HepG2 (cell line): ENCODE measurements around the gene TPM2. TPM values are rescaled to one million over a fixed set of nuclear protein-coding genes. Genes with fewer than 3 reads are reported as not detected.

Experiments
- ARNT2 ChIP-seq: sonication (generic); formaldehyde crosslinking; IDR thresholded peaks from 2 replicates; pipeline ENCODE4 v1.8.0; 2022; ENCODE audit warnings: mild to moderate bottlenecking, low read depth, missing genetic modification reagents, moderate library complexity
- CENPX ChIP-seq: sonication (generic); formaldehyde crosslinking; IDR thresholded peaks from 2 replicates; pipeline ENCODE4 v1.9.0; 2021; ENCODE audit warnings: mild to moderate bottlenecking, missing genetic modification reagents, moderate library complexity
- ETV5 ChIP-seq: IDR thresholded peaks from 2 replicates; pipeline ENCODE4 v1.6.1; 2018; ENCODE audit warnings: missing biosample characterization, missing genetic modification reagents, inconsistent platforms, borderline replicate concordance
- GATA4 ChIP-seq: sonication (generic); IDR thresholded peaks from 2 replicates; pipeline ENCODE4 v1.6.1; 2016; ENCODE audit warnings: antibody characterized with exemption, low read depth, borderline replicate concordance
- PHF5A ChIP-seq: IDR thresholded peaks from one replicate; pipeline ENCODE4 v1.6.1; 2018; ENCODE audit warnings: low read depth, missing genetic modification reagents; ENCODE audit not compliant: unreplicated experiment
- POGZ ChIP-seq: sonication (generic); formaldehyde crosslinking; IDR thresholded peaks from 2 replicates; pipeline ENCODE4 v1.4.0; 2020; ENCODE audit warnings: mild to moderate bottlenecking, missing genetic modification reagents
- RXRA ChIP-seq: sonication (generic); formaldehyde crosslinking; IDR thresholded peaks from 2 replicates; pipeline ENCODE4 v1.5.1; 2020; ENCODE audit warnings: missing genetic modification reagents
- SALL2 ChIP-seq: sonication (generic); formaldehyde crosslinking; IDR thresholded peaks from 2 replicates; pipeline ENCODE4 v1.8.1; 2023; ENCODE audit warnings: mild to moderate bottlenecking, missing genetic modification reagents, inconsistent platforms
- SMARCE1 ChIP-seq: fragments of 450-650 bp; IDR thresholded peaks from 2 replicates; pipeline ENCODE4 v1.6.1; 2017; ENCODE audit warnings: borderline replicate concordance
- STAG1 ChIP-seq: sonication (generic); formaldehyde crosslinking; IDR thresholded peaks from 2 replicates; pipeline ENCODE4 v1.4.0; 2020; ENCODE audit warnings: missing genetic modification reagents
- SYNCRIP ChIP-seq: fragments of 200-400 bp; formaldehyde crosslinking; IDR thresholded peaks from 2 replicates; pipeline ENCODE4 v1.6.1; 2018; ENCODE audit warnings: mild to moderate bottlenecking, low read depth, low read length; ENCODE audit not compliant: insufficient read depth
- ZFP1 ChIP-seq: IDR thresholded peaks from 2 replicates; pipeline ENCODE4 v1.6.1; 2016
- ZNF10 ChIP-seq: sonication (generic); formaldehyde crosslinking; IDR thresholded peaks from 2 replicates; pipeline ENCODE4 v1.4.0; 2020; ENCODE audit warnings: mild to moderate bottlenecking, low read depth, missing genetic modification reagents, borderline replicate concordance
- ZNF17 ChIP-seq: sonication (generic); formaldehyde crosslinking; IDR thresholded peaks from 2 replicates; pipeline ENCODE4 v1.5.0; 2020; ENCODE audit warnings: mild to moderate bottlenecking, missing genetic modification reagents
- ZNF232 ChIP-seq: sonication (generic); formaldehyde crosslinking; IDR thresholded peaks from 2 replicates; pipeline ENCODE4 v1.4.0; 2020; ENCODE audit warnings: missing genetic modification reagents, borderline replicate concordance
- ZNF253 ChIP-seq: sonication (generic); formaldehyde crosslinking; IDR thresholded peaks from 2 replicates; pipeline ENCODE4 v1.8.0; 2022; ENCODE audit warnings: mild to moderate bottlenecking, missing genetic modification reagents, borderline replicate concordance
- ZNF329 ChIP-seq: sonication (generic); formaldehyde crosslinking; IDR thresholded peaks from 2 replicates; pipeline ENCODE4 v1.9.0; 2021; ENCODE audit warnings: low read depth, mild to moderate bottlenecking, missing genetic modification reagents
- ZNF354B ChIP-seq: sonication (generic); formaldehyde crosslinking; IDR thresholded peaks from 2 replicates; pipeline ENCODE4 v1.8.0; 2022; ENCODE audit warnings: mild to moderate bottlenecking, missing genetic modification reagents
- ZNF83 ChIP-seq: sonication (generic); formaldehyde crosslinking; IDR thresholded peaks from 2 replicates; pipeline ENCODE4 v1.4.0; 2020; ENCODE audit warnings: missing genetic modification reagents, mild to moderate bottlenecking, borderline replicate concordance
- polyA plus RNA-seq, 8 experiments: library from polyadenylated mRNA; depleted of rRNA in 3 of 8; stranded (reverse) in 7 of 8; unstranded in 1 of 8; fragments of >200 nt; fragmentation: Illumina TruSeq in 4 of 8; extraction: Trizol in 4 of 8; gene quantifications; 2 replicates each; pipeline versions ENCODE4 v1.2.1 to v1.2.3, GENCODE V29; 2011 to 2016; ENCODE audit warnings: low read depth in 4 of 8, missing spikeins in 1 of 8, mixed read lengths in 1 of 8; ENCODE audit not compliant: insufficient read depth in 1 of 8
- total RNA-seq, 5 experiments: library from RNA; depleted of rRNA; stranded (reverse); fragments of >200 nt; fragmentation: Illumina TruSeq; extraction: Trizol; gene quantifications; 2 replicates each; pipeline ENCODE4 v1.2.3, GENCODE V29; 2016; ENCODE audit warnings: low read depth in 1 of 5
- TF ChIP-seq, protein P1 (sequence below): conservative IDR thresholded peaks from 2 replicates; pipeline ENCODE4 v1.6.1; 2018; ENCODE audit warnings: missing genetic modification reagents
- TF ChIP-seq, protein P2 (sequence below): sonication (generic); formaldehyde crosslinking; IDR thresholded peaks from 2 replicates; pipeline ENCODE4 v1.4.0; 2020; ENCODE audit warnings: mild to moderate bottlenecking, missing genetic modification reagents
- TF ChIP-seq, protein P3 (sequence below): sonication (generic); formaldehyde crosslinking; IDR thresholded peaks from 2 replicates; pipeline ENCODE4 v1.5.0; 2020; ENCODE audit warnings: mild to moderate bottlenecking, missing genetic modification reagents
- TF ChIP-seq, protein P4 (sequence below): sonication (generic); formaldehyde crosslinking; IDR thresholded peaks from 2 replicates; pipeline ENCODE4 v1.4.0; 2020; ENCODE audit warnings: missing genetic modification reagents, borderline replicate concordance

The TPM2 gene
- total and polyA plus RNA-seq, 2 of the 13 experiments (the other 11 are each of a cell fraction or from before 2014, with no cell fraction given) = 3.1 to 10.7 TPM

DNA sequence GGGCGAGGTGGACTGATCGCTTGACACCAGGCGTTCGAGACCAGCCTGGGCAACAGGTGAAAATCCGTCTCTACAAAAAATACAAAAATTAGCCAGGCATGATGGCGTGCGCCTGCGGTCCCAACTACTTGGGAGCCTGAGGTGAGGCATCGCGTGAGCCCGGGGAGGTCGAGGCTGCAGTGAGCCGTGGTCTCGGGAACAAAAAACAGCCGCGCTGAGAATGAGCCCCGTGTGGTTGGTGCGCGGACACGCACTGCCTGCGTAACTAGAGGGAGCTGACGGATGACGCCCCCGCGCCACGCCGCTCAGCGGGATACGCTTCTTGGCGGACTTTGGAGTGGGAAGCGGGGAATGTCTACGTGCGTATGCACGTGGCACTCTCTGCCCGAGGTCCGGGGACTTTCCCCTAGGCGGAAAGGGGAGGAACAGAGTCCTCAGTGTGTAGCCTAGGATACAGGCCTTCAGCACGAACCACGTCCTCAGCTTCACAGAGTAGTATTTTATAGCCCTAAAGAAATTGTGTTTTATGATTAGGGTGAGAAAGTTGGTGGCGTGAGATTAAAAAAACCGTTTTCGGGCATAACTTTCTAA, 32.1 kb downstream of the TPM2 start, which contains the start of gene RMRP (continued):
- TF ChIP-seq ZNF354B (CRISPR knock-in tag) = peak; percentile 94; the same call in 1 of the 2 replicates
- TF ChIP-seq ARNT2 = peak; percentile 99
- TF ChIP-seq, protein P1, sequence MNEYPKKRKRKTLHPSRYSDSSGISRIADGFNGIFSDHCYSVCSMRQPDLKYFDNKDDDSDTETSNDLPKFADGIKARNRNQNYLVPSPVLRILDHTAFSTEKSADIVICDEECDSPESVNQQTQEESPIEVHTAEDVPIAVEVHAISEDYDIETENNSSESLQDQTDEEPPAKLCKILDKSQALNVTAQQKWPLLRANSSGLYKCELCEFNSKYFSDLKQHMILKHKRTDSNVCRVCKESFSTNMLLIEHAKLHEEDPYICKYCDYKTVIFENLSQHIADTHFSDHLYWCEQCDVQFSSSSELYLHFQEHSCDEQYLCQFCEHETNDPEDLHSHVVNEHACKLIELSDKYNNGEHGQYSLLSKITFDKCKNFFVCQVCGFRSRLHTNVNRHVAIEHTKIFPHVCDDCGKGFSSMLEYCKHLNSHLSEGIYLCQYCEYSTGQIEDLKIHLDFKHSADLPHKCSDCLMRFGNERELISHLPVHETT (CRISPR knock-in tag) = peak; percentile 78; the same call in 1 of the 2 replicates
- TF ChIP-seq PHF5A (CRISPR knock-in tag) = no peak
- TF ChIP-seq SALL2 (CRISPR knock-in tag) = peak; percentile 35; the same call in 1 of the 2 replicates
- peak; percentile 9; the same call in 1 of the 2 replicates for TF ChIP-seq STAG1 (CRISPR knock-in tag)
- no peak for TF ChIP-seq CENPX
- TF ChIP-seq, protein P2, sequence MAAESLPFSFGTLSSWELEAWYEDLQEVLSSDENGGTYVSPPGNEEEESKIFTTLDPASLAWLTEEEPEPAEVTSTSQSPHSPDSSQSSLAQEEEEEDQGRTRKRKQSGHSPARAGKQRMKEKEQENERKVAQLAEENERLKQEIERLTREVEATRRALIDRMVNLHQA (CRISPR knock-in tag) = 0 out of 2 replicates have a peak, but pooled peaks have one; percentile 53
- TF ChIP-seq ZNF232 (CRISPR knock-in tag) = peak; percentile 93
- no peak for TF ChIP-seq ZNF17
- TF ChIP-seq GATA4 = peak; percentile 21; the same call in 1 of the 2 replicates
- peak; percentile 88 for TF ChIP-seq ETV5 (CRISPR knock-in tag)
- peak; percentile 28; the same call in 1 of the 2 replicates for TF ChIP-seq ZNF329 (CRISPR knock-in tag)
- TF ChIP-seq SMARCE1 = no peak
- TF ChIP-seq RXRA (CRISPR knock-in tag) = peak; percentile 70
- TF ChIP-seq ZNF10 (CRISPR knock-in tag) = no peak
- TF ChIP-seq, protein P3, sequence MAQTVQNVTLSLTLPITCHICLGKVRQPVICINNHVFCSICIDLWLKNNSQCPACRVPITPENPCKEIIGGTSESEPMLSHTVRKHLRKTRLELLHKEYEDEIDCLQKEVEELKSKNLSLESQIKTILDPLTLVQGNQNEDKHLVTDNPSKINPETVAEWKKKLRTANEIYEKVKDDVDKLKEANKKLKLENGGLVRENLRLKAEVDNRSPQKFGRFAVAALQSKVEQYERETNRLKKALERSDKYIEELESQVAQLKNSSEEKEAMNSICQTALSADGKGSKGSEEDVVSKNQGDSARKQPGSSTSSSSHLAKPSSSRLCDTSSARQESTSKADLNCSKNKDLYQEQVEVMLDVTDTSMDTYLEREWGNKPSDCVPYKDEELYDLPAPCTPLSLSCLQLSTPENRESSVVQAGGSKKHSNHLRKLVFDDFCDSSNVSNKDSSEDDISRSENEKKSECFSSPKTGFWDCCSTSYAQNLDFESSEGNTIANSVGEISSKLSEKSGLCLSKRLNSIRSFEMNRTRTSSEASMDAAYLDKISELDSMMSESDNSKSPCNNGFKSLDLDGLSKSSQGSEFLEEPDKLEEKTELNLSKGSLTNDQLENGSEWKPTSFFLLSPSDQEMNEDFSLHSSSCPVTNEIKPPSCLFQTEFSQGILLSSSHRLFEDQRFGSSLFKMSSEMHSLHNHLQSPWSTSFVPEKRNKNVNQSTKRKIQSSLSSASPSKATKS (CRISPR knock-in tag) = no peak
- TF ChIP-seq, protein P4, sequence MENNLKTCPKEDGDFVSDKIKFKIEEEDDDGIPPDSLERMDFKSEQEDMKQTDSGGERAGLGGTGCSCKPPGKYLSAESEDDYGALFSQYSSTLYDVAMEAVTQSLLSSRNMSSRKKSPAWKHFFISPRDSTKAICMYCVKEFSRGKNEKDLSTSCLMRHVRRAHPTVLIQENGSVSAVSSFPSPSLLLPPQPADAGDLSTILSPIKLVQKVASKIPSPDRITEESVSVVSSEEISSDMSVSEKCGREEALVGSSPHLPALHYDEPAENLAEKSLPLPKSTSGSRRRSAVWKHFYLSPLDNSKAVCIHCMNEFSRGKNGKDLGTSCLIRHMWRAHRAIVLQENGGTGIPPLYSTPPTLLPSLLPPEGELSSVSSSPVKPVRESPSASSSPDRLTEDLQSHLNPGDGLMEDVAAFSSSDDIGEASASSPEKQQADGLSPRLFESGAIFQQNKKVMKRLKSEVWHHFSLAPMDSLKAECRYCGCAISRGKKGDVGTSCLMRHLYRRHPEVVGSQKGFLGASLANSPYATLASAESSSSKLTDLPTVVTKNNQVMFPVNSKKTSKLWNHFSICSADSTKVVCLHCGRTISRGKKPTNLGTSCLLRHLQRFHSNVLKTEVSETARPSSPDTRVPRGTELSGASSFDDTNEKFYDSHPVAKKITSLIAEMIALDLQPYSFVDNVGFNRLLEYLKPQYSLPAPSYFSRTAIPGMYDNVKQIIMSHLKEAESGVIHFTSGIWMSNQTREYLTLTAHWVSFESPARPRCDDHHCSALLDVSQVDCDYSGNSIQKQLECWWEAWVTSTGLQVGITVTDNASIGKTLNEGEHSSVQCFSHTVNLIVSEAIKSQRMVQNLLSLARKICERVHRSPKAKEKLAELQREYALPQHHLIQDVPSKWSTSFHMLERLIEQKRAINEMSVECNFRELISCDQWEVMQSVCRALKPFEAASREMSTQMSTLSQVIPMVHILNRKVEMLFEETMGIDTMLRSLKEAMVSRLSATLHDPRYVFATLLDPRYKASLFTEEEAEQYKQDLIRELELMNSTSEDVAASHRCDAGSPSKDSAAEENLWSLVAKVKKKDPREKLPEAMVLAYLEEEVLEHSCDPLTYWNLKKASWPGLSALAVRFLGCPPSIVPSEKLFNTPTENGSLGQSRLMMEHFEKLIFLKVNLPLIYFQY (CRISPR knock-in tag) = peak; percentile 42
- no peak; the same call in 1 of the 2 replicates for TF ChIP-seq POGZ (CRISPR knock-in tag)
- TF ChIP-seq ZNF83 (CRISPR knock-in tag) = peak; percentile 41; the same call in 1 of the 2 replicates
- TF ChIP-seq ZFP1 = peak; percentile 95
- no peak for TF ChIP-seq ZNF253
- TF ChIP-seq SYNCRIP = no peak
